Suppressor macrophage treated with lipopolysaccharide for 4 hours (primary cell): ENCODE results near the gene SLC37A3.
"Not testable (repeated sequence)": the region's sequence is repeated elsewhere in the genome, so short reads cannot be mapped to it uniquely, and the experiment has no call there.

Experiments
- DNase-seq: peaks from one replicate; pipeline ENCODE4 v3.0.0-alpha.2; 2020

SLC37A3 gene

GRCh38 chr7:140345426-140345825 is 52.9 kb downstream of the SLC37A3 start:
- DNase-seq = no peak

- DNase-seq = peak; percentile 88
These were observed 55.4 kb downstream of the SLC37A3 start for GRCh38 chr7:140342727-140343514.

GRCh38 chr7:140338959-140339358 is 59.4 kb downstream of the SLC37A3 start:
- DNase-seq = not testable (repeated sequence)

- no peak for DNase-seq
These were observed 63.8 kb downstream of the SLC37A3 start for GRCh38 chr7:140334341-140335057.

- DNase-seq = no peak
These were observed 64.6 kb downstream of the SLC37A3 start for GRCh38 chr7:140333686-140334085.

GRCh38 chr7:140333223-140333622 is 65.1 kb downstream of the SLC37A3 start:
- no peak for DNase-seq

- no peak for DNase-seq
These were observed 67.7 kb downstream of the SLC37A3 start for GRCh38 chr7:140330595-140330994.

GRCh38 chr7:140330128-140330527 is 68.2 kb downstream of the SLC37A3 start:
- no peak for DNase-seq

- no peak for DNase-seq
These were observed 71.1 kb downstream of the SLC37A3 start for GRCh38 chr7:140327261-140327661.

GRCh38 chr7:140326116-140326928 is 72.0 kb downstream of the SLC37A3 start:
- peak; percentile 83 for DNase-seq

GRCh38 chr7:140325600-140325999 is 72.7 kb downstream of the SLC37A3 start:
- DNase-seq = no peak

- no peak for DNase-seq
These were observed 73.6 kb downstream of the SLC37A3 start for GRCh38 chr7:140324714-140325113.

- DNase-seq = no peak
These were observed 75.6 kb downstream of the SLC37A3 start for GRCh38 chr7:140322759-140323158.

GRCh38 chr7:140320078-140320477 is 78.3 kb downstream of the SLC37A3 start:
- DNase-seq = not testable (repeated sequence)

- DNase-seq = no peak
These were observed 80.3 kb downstream of the SLC37A3 start for GRCh38 chr7:140317999-140318398.

- peak; percentile 95 for DNase-seq
These were observed 80.7 kb downstream of the SLC37A3 start for GRCh38 chr7:140317597-140317996.

GRCh38 chr7:140316165-140316661 is 82.1 kb downstream of the SLC37A3 start:
- peak; percentile 96 for DNase-seq

- no peak for DNase-seq
These were observed 82.7 kb downstream of the SLC37A3 start for GRCh38 chr7:140315498-140316164.

GRCh38 chr7:140314573-140315480 is 83.5 kb downstream of the SLC37A3 start:
- peak; percentile 61 for DNase-seq

GRCh38 chr7:140312141-140312846 is 86.0 kb downstream of the SLC37A3 start:
- peak; percentile 64 for DNase-seq

GRCh38 chr7:140311128-140311527 is 87.2 kb downstream of the SLC37A3 start:
- DNase-seq = not testable (repeated sequence)
